HAP-1 (cell line): ENCODE measurements around the gene ADAMTS8.

ENCODE experiments used
- DNase-seq, 2 experiments: peaks; one replicate each; pipeline ENCODE4 v3.0.0-alpha.2; 2016 to 2020; ENCODE audit warnings: low spot score in 2 of 2
- H3K27me3 ChIP-seq: fragments of 250-450 bp; sonication (Bioruptor Pico); 2 replicates; pipeline ENCODE4 v1.5.1; 2020; ENCODE audit warnings: low read depth, mild to moderate bottlenecking, moderate library complexity
- H3K36me3 ChIP-seq: fragments of 250-450 bp; sonication (Bioruptor Pico); replicated peaks from 2 replicates; pipeline ENCODE4 v1.5.1; 2020; ENCODE audit warnings: mild to moderate bottlenecking
- H3K4me1 ChIP-seq: fragments of 250-450 bp; sonication (Bioruptor Pico); 2 replicates; pipeline ENCODE4 v1.5.1; 2020; ENCODE audit warnings: mild to moderate bottlenecking
- H3K4me3 ChIP-seq: fragments of 250-450 bp; sonication (Bioruptor Pico); 2 replicates; pipeline ENCODE4 v1.5.1; 2020; ENCODE audit warnings: mild to moderate bottlenecking, moderate library complexity
- H3K9me3 ChIP-seq: fragments of 250-450 bp; sonication (Bioruptor Pico); 2 replicates; pipeline ENCODE4 v1.5.1; 2020; ENCODE audit warnings: mild to moderate bottlenecking, moderate library complexity
- in situ Hi-C: fragments of 300-500 bp; cut with MboI; formaldehyde crosslinking; loops from 3 replicates; pipeline ENCODE4 v1.14.3; 2020; ENCODE audit warnings: low sequenced_read_pairs, inconsistent platforms, mixed read lengths

The ADAMTS8 gene

DNA sequence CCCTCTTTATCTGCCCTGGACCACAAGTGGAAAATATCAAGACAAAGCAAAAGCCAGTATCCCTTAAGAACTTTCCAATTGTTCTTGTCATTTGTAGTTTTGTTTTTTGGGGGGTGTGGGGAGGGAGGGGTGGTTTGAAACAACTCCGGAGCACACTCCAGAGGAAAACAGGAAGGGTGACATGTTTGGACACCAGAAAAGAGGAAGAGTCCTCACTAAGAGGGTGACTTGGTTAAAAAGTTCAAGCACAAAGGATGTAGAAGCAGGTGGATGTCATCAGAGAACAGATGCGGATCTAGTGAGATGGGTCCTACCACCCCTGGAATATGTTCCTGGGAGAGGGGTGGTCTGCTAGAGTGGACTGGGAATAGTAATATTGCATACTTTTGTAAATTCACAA lies 25.8 kb downstream of the ADAMTS8 start:
- no peak for DNase-seq
- in situ Hi-C loops = no loop called here
- Histone ChIP-seq H3K4me3 (no peak overlapping the region), H3K27me3 (0 out of 2 replicates have a peak, but pooled peaks cover 8% of the 10 kb centered on the region), H3K9me3 (no peaks in the 10 kb centered on the region), H3K36me3 (no peaks in the 10 kb centered on the region), H3K4me1 (no peaks in the 10 kb centered on the region)

DNA sequence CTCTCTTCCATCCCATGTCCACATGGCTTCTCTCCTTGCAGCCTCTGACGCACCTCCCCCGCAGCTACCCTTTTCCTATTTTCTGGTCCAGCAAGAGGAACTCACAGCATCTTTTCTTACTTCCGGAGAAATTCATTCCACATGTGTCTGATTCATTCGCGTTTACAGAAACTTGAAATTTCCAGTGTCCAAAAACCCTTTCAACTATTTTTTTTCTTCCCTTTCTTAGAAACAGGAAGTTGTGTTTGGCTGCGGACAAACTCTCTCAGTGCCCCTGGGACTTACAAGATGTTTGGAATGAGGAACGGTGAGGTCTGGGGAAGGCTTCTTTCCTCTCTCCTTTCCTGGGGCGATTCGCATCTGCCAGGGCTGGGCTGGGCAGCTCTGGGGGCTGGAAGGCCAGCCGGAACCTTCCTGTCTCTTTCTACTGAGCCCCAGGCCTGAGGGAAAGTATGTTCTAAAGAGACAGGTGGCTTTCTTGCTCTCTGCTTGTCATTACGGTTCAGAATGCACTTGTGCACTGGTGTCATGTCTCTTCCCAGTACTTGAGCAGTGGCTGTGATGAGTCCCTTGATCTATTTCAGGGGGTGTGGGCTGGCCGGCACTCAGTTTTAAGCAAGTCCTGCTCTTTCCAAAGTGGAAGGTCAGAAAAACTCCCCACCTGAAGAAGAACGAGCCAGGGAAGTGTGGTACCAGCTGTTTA lies 27.5 kb downstream of the ADAMTS8 start:
- Histone ChIP-seq H3K4me1 (no peaks in the 10 kb centered on the region), H3K4me3 (no peak overlapping the region), H3K27me3 (0 out of 2 replicates have a peak, but pooled peaks cover 8% of the 10 kb centered on the region), H3K9me3 (no peaks in the 10 kb centered on the region), H3K36me3 (no peaks in the 10 kb centered on the region)
- DNase-seq = no peak
- in situ Hi-C loops = no loop called here

DNA sequence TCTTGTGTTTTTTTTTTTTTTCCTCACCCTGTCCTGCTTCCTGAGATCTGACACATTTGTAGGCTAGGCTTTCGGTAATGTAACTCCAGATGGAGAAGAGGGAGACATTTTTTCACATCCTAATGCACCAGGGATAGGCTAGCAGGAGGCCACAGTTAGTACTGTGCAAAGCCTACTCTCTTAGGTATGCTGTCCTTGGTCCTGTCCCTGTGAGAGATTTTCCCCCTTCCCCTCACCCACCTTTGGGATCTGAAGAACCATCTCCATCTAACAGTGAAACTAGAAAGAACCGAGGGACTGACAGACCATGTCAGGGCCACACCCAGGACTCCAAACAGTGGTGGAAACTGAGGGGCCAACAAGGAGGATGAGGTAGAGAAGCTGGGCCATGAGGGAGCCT lies 29.2 kb downstream of the ADAMTS8 start:
- Histone ChIP-seq H3K4me3 (no peak overlapping the region), H3K36me3 (no peaks in the 10 kb centered on the region), H3K9me3 (no peaks in the 10 kb centered on the region), H3K4me1 (no peaks in the 10 kb centered on the region), H3K27me3 (0 out of 2 replicates have a peak, but pooled peaks cover 8% of the 10 kb centered on the region)
- DNase-seq = no peak
- in situ Hi-C loops = no loop called here

DNA sequence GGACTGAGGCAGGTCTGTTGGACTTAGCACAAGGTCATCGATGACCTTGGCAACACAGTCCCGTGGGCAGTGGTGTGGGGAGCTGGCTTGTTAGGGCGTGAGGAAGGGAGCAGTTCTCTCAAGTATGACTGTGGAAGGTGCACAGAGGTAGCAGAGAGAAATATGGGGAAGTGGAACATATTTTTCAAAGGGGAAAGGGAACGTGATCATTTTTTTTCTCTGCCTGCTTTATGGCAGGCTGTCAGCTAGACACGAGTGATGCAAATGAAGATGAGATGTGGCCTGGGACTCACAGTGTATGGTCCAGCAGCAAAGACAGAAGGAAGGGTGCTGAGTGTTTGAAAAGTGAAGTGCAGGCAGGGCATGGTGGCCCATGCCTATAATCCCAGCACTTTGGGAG lies 30.6 kb downstream of the ADAMTS8 start:
- in situ Hi-C loops = no loop called here

DNA sequence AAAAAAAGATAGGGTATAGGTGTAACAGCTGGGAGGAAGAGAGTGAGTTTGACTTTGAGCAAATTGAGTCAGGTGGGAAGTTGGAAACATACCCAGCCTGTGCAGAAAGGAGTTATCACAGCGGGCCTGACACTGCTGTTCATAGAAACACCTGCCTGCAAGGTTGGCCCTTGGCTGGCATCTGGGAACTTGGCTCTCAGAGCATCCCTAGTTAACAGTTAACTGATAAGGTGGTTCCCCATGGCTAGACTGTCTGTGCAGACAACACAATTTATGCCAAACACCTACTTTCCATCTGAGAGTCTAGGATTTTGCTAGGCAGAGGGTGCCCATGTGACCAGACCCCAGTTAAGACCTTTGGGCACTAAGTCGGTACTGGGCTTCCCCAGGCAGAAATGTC lies 31.4 kb downstream of the ADAMTS8 start:
- no peak for DNase-seq
- Histone ChIP-seq H3K9me3 (no peaks in the 10 kb centered on the region), H3K4me3 (no peak overlapping the region), H3K36me3 (no peaks in the 10 kb centered on the region), H3K27me3 (0 out of 2 replicates have a peak, but pooled peaks cover 7% of the 10 kb centered on the region), H3K4me1 (no peaks in the 10 kb centered on the region)
- in situ Hi-C loops = no loop called here

More for the DNA sequence above, 30.6 kb downstream of the ADAMTS8 start:
- Histone ChIP-seq H3K4me3 (no peak overlapping the region), H3K9me3 (no peaks in the 10 kb centered on the region), H3K27me3 (0 out of 2 replicates have a peak, but pooled peaks cover 8% of the 10 kb centered on the region), H3K4me1 (no peaks in the 10 kb centered on the region), H3K36me3 (no peaks in the 10 kb centered on the region)
- DNase-seq = no peak

GRCh38 chr11:130394615-130395014 lies 33.8 kb downstream of the ADAMTS8 start:
- DNase-seq = no peak
- in situ Hi-C loops = no loop called here
- H3K9me3 ChIP-seq = no peaks in the 10 kb centered on the region
- H3K4me1 ChIP-seq = no peaks in the 10 kb centered on the region
- H3K27me3 ChIP-seq = no peaks in the 10 kb centered on the region
- H3K36me3 ChIP-seq = no peaks in the 10 kb centered on the region
- no peak overlapping the region for H3K4me3 ChIP-seq

DNA sequence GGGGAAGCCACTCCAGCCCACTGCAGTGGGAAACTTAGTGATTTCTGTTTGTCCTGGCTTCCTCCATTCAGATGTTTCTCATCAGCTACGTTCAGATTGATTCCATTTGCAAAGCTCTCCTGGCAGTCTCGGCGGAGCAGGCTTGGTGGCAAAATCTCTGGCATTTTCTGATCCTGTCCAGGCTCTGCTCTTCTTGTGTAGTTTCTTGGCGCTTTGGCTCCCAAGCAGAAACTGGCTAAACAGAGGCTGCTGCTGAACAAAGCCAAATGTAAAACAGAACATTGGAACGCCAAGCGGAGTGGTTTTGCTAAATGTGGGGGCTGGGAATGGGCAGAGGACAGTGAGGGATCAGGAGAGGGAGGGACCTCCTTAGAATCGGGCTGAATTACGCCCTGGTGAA lies 36.7 kb downstream of the ADAMTS8 start:
- in situ Hi-C loops = no loop called here

GRCh38 chr11:130390071-130390758 lies 38.2 kb downstream of the ADAMTS8 start:
- DNase-seq = no peak
- Histone ChIP-seq H3K36me3 (no peaks in the 10 kb centered on the region), H3K4me1 (no peaks in the 10 kb centered on the region), H3K27me3 (no peaks in the 10 kb centered on the region), H3K4me3 (no peak overlapping the region), H3K9me3 (no peaks in the 10 kb centered on the region)
- in situ Hi-C loops = no loop called here

More for the DNA sequence above, 36.7 kb downstream of the ADAMTS8 start:
- no peak overlapping the region for H3K4me3 ChIP-seq
- H3K27me3 ChIP-seq = no peaks in the 10 kb centered on the region
- no peaks in the 10 kb centered on the region for H3K9me3 ChIP-seq
- no peaks in the 10 kb centered on the region for H3K36me3 ChIP-seq
- DNase-seq = no peak
- no peaks in the 10 kb centered on the region for H3K4me1 ChIP-seq

DNA sequence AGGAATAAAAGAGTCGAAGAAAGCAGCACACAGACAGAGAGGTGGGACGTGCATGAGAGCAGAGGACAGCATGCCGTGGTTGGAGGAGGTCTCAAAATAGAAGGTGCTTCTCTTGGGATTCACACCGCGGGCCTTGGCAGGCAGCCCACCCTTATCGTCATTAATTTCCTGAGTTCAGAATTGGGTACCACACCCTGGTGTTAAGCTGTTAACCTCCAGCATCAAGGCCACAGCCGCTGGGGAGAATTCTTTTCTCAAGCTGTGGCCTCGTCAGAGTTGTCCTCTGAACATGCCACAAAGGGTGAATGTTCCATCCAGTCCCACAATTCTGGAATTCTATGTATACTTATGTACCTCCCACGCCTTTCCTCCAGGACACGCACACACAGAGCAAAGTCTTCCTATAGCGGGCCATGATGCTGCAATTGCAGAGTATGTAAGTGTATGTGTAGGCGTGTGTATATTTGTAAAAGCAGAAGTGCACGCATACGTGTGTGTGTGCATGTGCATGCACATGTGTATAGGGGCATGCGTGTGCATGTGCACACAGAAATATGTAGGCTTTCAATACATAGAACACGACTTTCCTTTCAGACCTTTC lies 39.0 kb downstream of the ADAMTS8 start:
- Histone ChIP-seq H3K27me3 (no peaks in the 10 kb centered on the region), H3K4me3 (no peak overlapping the region), H3K9me3 (no peaks in the 10 kb centered on the region), H3K36me3 (no peaks in the 10 kb centered on the region), H3K4me1 (no peaks in the 10 kb centered on the region)
- no peak for DNase-seq
- in situ Hi-C loops = no loop called here

DNA sequence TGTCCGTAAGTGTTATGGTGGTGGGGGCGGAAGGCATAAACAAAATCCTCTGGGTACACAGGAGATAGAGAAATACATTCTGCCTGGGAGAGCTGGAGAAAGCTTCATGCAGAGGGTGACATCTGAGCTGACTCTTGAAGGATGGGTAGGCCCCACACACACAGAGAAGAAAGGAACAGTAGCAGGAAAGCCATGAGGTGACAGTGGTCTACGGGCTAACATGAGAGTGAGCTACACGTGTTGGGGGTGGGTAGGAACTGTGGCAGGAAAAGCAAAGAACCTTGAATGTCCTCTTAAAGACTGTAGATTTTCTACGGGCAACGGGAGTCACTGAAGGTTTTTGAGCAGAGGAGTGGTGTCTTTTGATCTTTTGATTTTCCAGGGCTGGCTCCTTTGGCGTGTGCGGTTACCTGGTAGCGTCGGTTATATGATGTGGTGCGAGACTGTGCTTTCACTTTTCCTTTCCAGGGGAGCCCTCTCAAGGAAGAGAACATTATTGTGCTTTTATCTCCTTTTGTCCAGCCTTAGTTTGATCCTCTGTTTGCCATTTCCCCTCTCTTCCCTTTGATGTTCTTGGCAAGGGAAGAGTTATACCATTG lies 39.7 kb downstream of the ADAMTS8 start:
- Histone ChIP-seq H3K4me1 (no peaks in the 10 kb centered on the region), H3K36me3 (no peaks in the 10 kb centered on the region), H3K9me3 (no peaks in the 10 kb centered on the region), H3K27me3 (no peaks in the 10 kb centered on the region), H3K4me3 (no peak overlapping the region)
- no peak for DNase-seq
- in situ Hi-C loops = no loop called here

GRCh38 chr11:130386056-130386455 lies 42.4 kb downstream of the ADAMTS8 start:
- Histone ChIP-seq H3K4me3 (no peak overlapping the region), H3K36me3 (no peaks in the 10 kb centered on the region), H3K27me3 (no peaks in the 10 kb centered on the region), H3K9me3 (no peaks in the 10 kb centered on the region), H3K4me1 (no peaks in the 10 kb centered on the region)
- in situ Hi-C loops = no loop called here
- no peak for DNase-seq

DNA sequence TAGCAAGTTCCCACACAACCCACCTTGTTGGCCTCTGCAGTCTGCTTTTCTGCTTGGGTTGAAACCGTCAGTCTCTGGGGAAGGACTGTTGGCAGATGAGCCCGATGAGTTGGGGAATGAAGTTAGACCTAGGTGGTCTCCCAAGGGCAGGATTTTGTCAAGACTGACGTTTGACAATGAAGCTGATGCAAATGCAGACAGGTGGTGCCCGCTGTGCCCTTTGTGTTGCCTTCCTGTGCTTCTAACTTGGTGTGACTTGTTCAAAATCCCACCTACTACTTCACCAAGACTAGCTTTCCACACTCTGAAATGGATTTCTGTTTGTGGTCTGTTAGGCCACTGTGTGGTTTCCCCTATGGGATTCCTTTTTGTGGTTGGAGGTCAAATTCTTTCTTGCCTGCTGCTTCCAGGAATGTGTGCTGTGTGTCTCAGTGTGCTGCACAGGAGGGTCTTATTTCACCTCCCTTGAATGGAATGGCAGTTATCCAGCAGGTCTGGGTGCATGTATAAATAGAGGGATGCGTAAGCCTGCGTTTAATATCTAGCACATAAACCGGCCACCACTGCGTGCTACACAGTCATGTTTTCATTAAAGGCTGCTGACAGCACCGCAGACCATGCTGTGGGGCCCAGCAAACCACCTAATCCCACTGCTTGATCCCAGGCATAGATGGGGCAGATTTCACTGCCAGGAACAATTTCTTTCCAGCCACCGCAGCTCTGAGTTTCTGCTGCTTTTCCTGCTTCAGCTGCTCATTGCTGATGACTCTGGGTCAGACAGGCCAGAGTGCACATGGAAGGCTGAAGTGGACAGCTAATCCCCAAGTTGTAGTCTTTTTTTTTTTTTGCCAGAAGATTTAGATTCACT lies 44.8 kb downstream of the ADAMTS8 start:
- Histone ChIP-seq H3K4me3 (no peak overlapping the region), H3K27me3 (no peaks in the 10 kb centered on the region), H3K36me3 (no peaks in the 10 kb centered on the region), H3K4me1 (no peaks in the 10 kb centered on the region), H3K9me3 (no peaks in the 10 kb centered on the region)
- in situ Hi-C loops = no loop called here
- DNase-seq = no peak

- Histone ChIP-seq H3K36me3 (no peaks in the 10 kb centered on the region), H3K4me3 (no peak overlapping the region), H3K27me3 (no peaks in the 10 kb centered on the region), H3K9me3 (no peaks in the 10 kb centered on the region), H3K4me1 (no peaks in the 10 kb centered on the region)
- no peak for DNase-seq
- in situ Hi-C loops = no loop called here
These were observed 47.1 kb downstream of the ADAMTS8 start for GRCh38 chr11:130381317-130381716.
